HEK293 (cell line): ENCODE data around the gene POC5.
A peak's percentile ranks its signal among the peaks of the same experiment; 100 is the strongest.

Experiments used
- CTCF ChIA-PET: fragments of 350-600 bp; formaldehyde crosslinking; extraction: SDS; loops from one replicate; lab custom pipeline; 2021; ENCODE audit warnings: antibody characterized with exemption; lab: Yijun Ruan, JAX
- POLR2A ChIA-PET: fragments of 300-600 bp; formaldehyde crosslinking; extraction: SDS; loops from one replicate; lab custom pipeline; 2020; ENCODE audit warnings: antibody characterized with exemption, inconsistent platforms; lab: Yijun Ruan, JAX
- H3K27ac ChIP-seq: fragments of 200-500 bp; sonication (Bioruptor generic); 2 replicates; pipeline ENCODE4 v1.5.1; 2014; ENCODE audit warnings: low read depth, low read length, control low read depth, inconsistent platforms; ENCODE audit errors: extremely low read depth
- H3K36me3 ChIP-seq, 2 experiments: fragments of 200-500 bp in 1 of 2; sonication (Bioruptor generic) in 1 of 2; 1 replicate in 1 of 2; 2 replicates in 1 of 2; pipeline ENCODE4 v1.5.1; 2014 to 2017; ENCODE audit warnings: inconsistent platforms in 2 of 2, low read length in 2 of 2; ENCODE audit not compliant: control insufficient read depth in 2 of 2, insufficient read depth in 1 of 2
- H3K4me1 ChIP-seq: fragments of 200-500 bp; sonication (Bioruptor generic); 2 replicates; pipeline ENCODE4 v1.5.1; 2014; ENCODE audit warnings: mild to moderate bottlenecking, low read length, inconsistent platforms; ENCODE audit not compliant: control insufficient read depth, insufficient read depth
- H3K4me3 ChIP-seq: 2 replicates; pipeline ENCODE4 v1.5.1; 2011; ENCODE audit warnings: low read depth, mild to moderate bottlenecking, control low read depth, low read length, moderate library complexity
- H3K9me3 ChIP-seq: fragments of 200-500 bp; sonication (Bioruptor generic); 2 replicates; pipeline ENCODE4 v1.5.1; 2014; ENCODE audit warnings: low read depth, low read length, inconsistent platforms; ENCODE audit not compliant: control insufficient read depth, insufficient read depth
- HOXD13 ChIP-seq: sonication (generic); formaldehyde crosslinking; IDR thresholded peaks from 2 replicates; pipeline ENCODE4 v1.8.0; 2022; ENCODE audit warnings: missing genetic modification reagents, borderline replicate concordance
- KLF9 ChIP-seq: fragments of 450-650 bp; formaldehyde crosslinking; IDR thresholded peaks from 2 replicates; pipeline ENCODE4 v1.5.1; 2016; ENCODE audit warnings: missing biosample characterization, missing genetic modification characterization, low read depth
- SALL2 ChIP-seq: fragments of 450-650 bp; formaldehyde crosslinking; IDR thresholded peaks from 2 replicates; pipeline ENCODE4 v1.5.0; 2017; ENCODE audit warnings: missing biosample characterization, mild to moderate bottlenecking, missing genetic modification characterization, borderline replicate concordance
- SETDB1 ChIP-seq: IDR thresholded peaks from one replicate; pipeline ENCODE4 v1.6.1; 2017; ENCODE audit warnings: mild to moderate bottlenecking, low read length, moderate library complexity, mixed read lengths; ENCODE audit not compliant: insufficient read length
- SP2 ChIP-seq: fragments of 450-650 bp; formaldehyde crosslinking; IDR thresholded peaks from 2 replicates; pipeline ENCODE4 v1.5.1; 2016; ENCODE audit warnings: missing biosample characterization, missing genetic modification characterization
- ZFP3 ChIP-seq: fragments of 450-650 bp; formaldehyde crosslinking; IDR thresholded peaks from 2 replicates; pipeline ENCODE4 v1.5.1; 2016; ENCODE audit warnings: low read depth, missing biosample characterization, missing genetic modification characterization
- ZNF175 ChIP-seq: fragments of 450-650 bp; formaldehyde crosslinking; IDR thresholded peaks from 2 replicates; pipeline ENCODE4 v1.5.1; 2016; ENCODE audit warnings: missing biosample characterization, missing genetic modification characterization
- ZNF221 ChIP-seq: fragments of 450-650 bp; formaldehyde crosslinking; IDR thresholded peaks from 2 replicates; pipeline ENCODE4 v1.5.1; 2017; ENCODE audit warnings: missing biosample characterization, missing genetic modification characterization, borderline replicate concordance
- ZNF24 ChIP-seq: fragments of 450-650 bp; formaldehyde crosslinking; IDR thresholded peaks from 2 replicates; pipeline ENCODE4 v1.5.1; 2016; ENCODE audit warnings: missing biosample characterization, missing genetic modification characterization
- ZNF404 ChIP-seq: fragments of 450-650 bp; formaldehyde crosslinking; IDR thresholded peaks from 2 replicates; pipeline ENCODE4 v1.5.1; 2017; ENCODE audit warnings: missing biosample characterization, missing genetic modification characterization
- ZNF423 ChIP-seq: fragments of 450-650 bp; formaldehyde crosslinking; IDR thresholded peaks from 2 replicates; pipeline ENCODE4 v1.5.1; 2016; ENCODE audit warnings: missing biosample characterization, missing genetic modification characterization
- ZNF513 ChIP-seq: fragments of 450-650 bp; IDR thresholded peaks from 2 replicates; pipeline ENCODE4 v1.5.1; 2018; ENCODE audit warnings: missing biosample characterization, missing genetic modification characterization
- ZNF558 ChIP-seq: fragments of 450-650 bp; formaldehyde crosslinking; IDR thresholded peaks from 2 replicates; pipeline ENCODE4 v1.5.1; 2016; ENCODE audit warnings: missing biosample characterization, missing genetic modification characterization
- ZNF596 ChIP-seq: fragments of 450-650 bp; IDR thresholded peaks from 2 replicates; pipeline ENCODE4 v1.5.0; 2018; ENCODE audit warnings: missing biosample characterization, mild to moderate bottlenecking, missing genetic modification characterization, moderate library complexity
- ZNF600 ChIP-seq: fragments of 450-650 bp; formaldehyde crosslinking; IDR thresholded peaks from 2 replicates; pipeline ENCODE4 v1.5.1; 2016; ENCODE audit warnings: missing biosample characterization, missing genetic modification characterization
- ZNF626 ChIP-seq: fragments of 450-650 bp; sonication (Bioruptor Pico); formaldehyde crosslinking; IDR thresholded peaks from 2 replicates; pipeline ENCODE4 v1.5.1; 2018; ENCODE audit warnings: missing biosample characterization, missing genetic modification characterization, inconsistent platforms
- ZNF639 ChIP-seq: fragments of 450-650 bp; formaldehyde crosslinking; IDR thresholded peaks from 2 replicates; pipeline ENCODE4 v1.5.1; 2016; ENCODE audit warnings: missing biosample characterization, missing genetic modification characterization
- ZNF777 ChIP-seq: fragments of 450-650 bp; formaldehyde crosslinking; IDR thresholded peaks from 2 replicates; pipeline ENCODE4 v1.5.1; 2017; ENCODE audit warnings: missing biosample characterization, missing genetic modification characterization, borderline replicate concordance

The POC5 gene

GRCh38 chr5:75648712-75649111 is 68.5 kb downstream of the POC5 start:
- no peaks in the 10 kb centered on the region for H3K36me3 ChIP-seq
- H3K9me3 ChIP-seq, result no peaks in the 10 kb centered on the region
- ChIA-PET CTCF (interaction anchor here (1.3 kb wide), 1 partner anchor 9 kb away, joined by 3 read pairs; no protein-coding TSS in a partner anchor), POLR2A (no interaction called here)
- H3K4me3 ChIP-seq, result no peak overlapping the region
- H3K27ac ChIP-seq, result no peak overlapping the region
- no peaks in the 10 kb centered on the region for H3K4me1 ChIP-seq
- no peak for TF ChIP-seq ZNF221

- TF ChIP-seq SALL2 (tag by site-specific recombination), result no peak
- TF ChIP-seq ZNF423 (tag by site-specific recombination), result no peak
- TF ChIP-seq SP2 (tag by site-specific recombination), result no peak
- no peak for TF ChIP-seq ZNF24 (tag by site-specific recombination)
- no peak for TF ChIP-seq ZNF175 (tag by site-specific recombination)
- H3K4me1 ChIP-seq, result no peaks in the 10 kb centered on the region
- ChIA-PET CTCF (no interaction called here), POLR2A (no interaction called here)
- H3K27ac ChIP-seq, result no peak overlapping the region
- no peaks in the 10 kb centered on the region for H3K36me3 ChIP-seq
- H3K4me3 ChIP-seq, result no peak overlapping the region
- H3K9me3 ChIP-seq, result no peaks in the 10 kb centered on the region
Observed at GRCh38 chr5:75640826-75641225, 76.4 kb downstream of the POC5 start.

GRCh38 chr5:75640395-75640794 is 76.8 kb downstream of the POC5 start:
- no peak overlapping the region for H3K27ac ChIP-seq
- H3K4me3 ChIP-seq, result no peak overlapping the region
- TF ChIP-seq SETDB1 (peak; percentile 32), HOXD13 (CRISPR knock-in tag) (no peak), ZFP3 (tag by site-specific recombination) (no peak), ZNF596 (no peak), ZNF626 (tag by site-specific recombination) (no peak)
- ChIA-PET CTCF (interaction anchor here (0.6 kb wide), 1 partner anchor 668 kb away, joined by 4 read pairs; no protein-coding TSS in a partner anchor), POLR2A (no interaction called here)
- no peaks in the 10 kb centered on the region for H3K4me1 ChIP-seq
- H3K9me3 ChIP-seq, result no peaks in the 10 kb centered on the region
- no peaks in the 10 kb centered on the region for H3K36me3 ChIP-seq

GRCh38 chr5:75639535-75640311 is 77.5 kb downstream of the POC5 start:
- H3K4me3 ChIP-seq, result no peak overlapping the region
- H3K36me3 ChIP-seq, result no peaks in the 10 kb centered on the region
- TF ChIP-seq HOXD13 (CRISPR knock-in tag) (no peak), ZNF600 (tag by site-specific recombination) (no peak), ZNF513 (tag by site-specific recombination) (no peak), ZNF558 (tag by site-specific recombination) (no peak), ZNF404 (tag by site-specific recombination) (no peak), ZNF777 (tag by site-specific recombination) (no peak), ZNF639 (tag by site-specific recombination) (no peak), KLF9 (tag by site-specific recombination) (no peak)
- ChIA-PET CTCF (interaction anchor here (0.6 to 0.8 kb wide), 4 partner anchors 9 to 723 kb away, joined by 3 to 9 read pairs (median 4); no protein-coding TSS in a partner anchor), POLR2A (no interaction called here)
- no peaks in the 10 kb centered on the region for H3K4me1 ChIP-seq
- no peak overlapping the region for H3K27ac ChIP-seq
- H3K9me3 ChIP-seq, result no peaks in the 10 kb centered on the region
